HepG2 (cell line): ENCODE data around the gene ALG3. TPM values are rescaled to one million over a fixed set of nuclear protein-coding genes. Genes with fewer than 3 reads are reported as not detected.

Source experiments
- ARNTL ChIP-seq: sonication (generic); formaldehyde crosslinking; IDR thresholded peaks from 2 replicates; pipeline ENCODE4 v1.4.0; 2020; ENCODE audit warnings: mild to moderate bottlenecking, missing genetic modification reagents
- ASH2L ChIP-seq: fragments of 300-600, 200-600 bp; sonication (generic); IDR thresholded peaks from 2 replicates; pipeline ENCODE4 v1.7.0; 2017; ENCODE audit warnings: low read depth, mild to moderate bottlenecking, moderate library complexity, mixed read lengths, low read length; ENCODE audit not compliant: insufficient read length
- BRCA1 ChIP-seq: sonication (generic); formaldehyde crosslinking; IDR thresholded peaks from 2 replicates; pipeline ENCODE4 v1.4.0; 2020; ENCODE audit warnings: missing genetic modification reagents
- CEBPG ChIP-seq: IDR thresholded peaks from 2 replicates; pipeline ENCODE4 v1.6.1; 2016
- GATAD1 ChIP-seq: IDR thresholded peaks from 2 replicates; pipeline ENCODE4 v1.6.1; 2016; ENCODE audit warnings: missing genetic modification reagents, missing compliant biosample characterization
- GTF2F1 ChIP-seq: fragments of 150-350 bp; IDR thresholded peaks from 2 replicates; pipeline ENCODE4 v1.6.1; 2014; ENCODE audit warnings: low read length
- IRF2 ChIP-seq: IDR thresholded peaks from 2 replicates; pipeline ENCODE4 v1.6.1; 2018; ENCODE audit warnings: missing genetic modification reagents, missing compliant biosample characterization
- MED1 ChIP-seq: sonication (generic); formaldehyde crosslinking; IDR thresholded peaks from 2 replicates; pipeline ENCODE4 v1.4.0; 2020; ENCODE audit warnings: missing genetic modification reagents
- NAIF1 ChIP-seq: sonication (generic); formaldehyde crosslinking; IDR thresholded peaks from 2 replicates; pipeline ENCODE4 v1.5.0; 2020; ENCODE audit warnings: mild to moderate bottlenecking, missing genetic modification reagents, borderline replicate concordance
- NFIC ChIP-seq: IDR thresholded peaks from 2 replicates; pipeline ENCODE4 v1.6.1; 2012; ENCODE audit warnings: mild to moderate bottlenecking, low read length, inconsistent platforms
- NR3C1 ChIP-seq: sonication (generic); formaldehyde crosslinking; IDR thresholded peaks from 2 replicates; pipeline ENCODE4 v1.4.0; 2020; ENCODE audit warnings: missing genetic modification reagents
- YY1 ChIP-seq: IDR thresholded peaks from 2 replicates; pipeline ENCODE4 v1.6.1; 2011; ENCODE audit warnings: low read length, low read depth, moderate library complexity, mild to moderate bottlenecking; ENCODE audit not compliant: insufficient read depth, insufficient replicate concordance
- ZNF280B ChIP-seq: sonication (generic); formaldehyde crosslinking; IDR thresholded peaks from 2 replicates; pipeline ENCODE4 v1.5.0; 2020; ENCODE audit warnings: missing genetic modification reagents, mild to moderate bottlenecking, borderline replicate concordance
- ZNF343 ChIP-seq: sonication (generic); formaldehyde crosslinking; IDR thresholded peaks from 2 replicates; pipeline ENCODE4 v1.4.0; 2020; ENCODE audit warnings: mild to moderate bottlenecking, missing genetic modification reagents
- ZNF407 ChIP-seq: sonication (generic); formaldehyde crosslinking; IDR thresholded peaks from one replicate; pipeline ENCODE4 v1.5.1; 2020; ENCODE audit warnings: mild to moderate bottlenecking, missing genetic modification reagents; ENCODE audit errors: not compliant biosample characterization
- ZNF430 ChIP-seq: sonication (generic); formaldehyde crosslinking; IDR thresholded peaks from 2 replicates; pipeline ENCODE4 v1.9.0; 2021; ENCODE audit warnings: mild to moderate bottlenecking, missing genetic modification reagents
- ZNF451 ChIP-seq: sonication (generic); formaldehyde crosslinking; IDR thresholded peaks from 2 replicates; pipeline ENCODE4 v1.5.0; 2020; ENCODE audit warnings: mild to moderate bottlenecking, missing genetic modification reagents
- polyA plus RNA-seq, 8 experiments: library from polyadenylated mRNA; depleted of rRNA in 3 of 8; stranded (reverse) in 7 of 8; unstranded in 1 of 8; fragments of >200 nt; fragmentation: Illumina TruSeq in 4 of 8; extraction: Trizol in 4 of 8; gene quantifications; 2 replicates each; pipeline versions ENCODE4 v1.2.1 to v1.2.3, GENCODE V29; 2011 to 2016; ENCODE audit warnings: low read depth in 4 of 8, missing spikeins in 1 of 8, mixed read lengths in 1 of 8; ENCODE audit not compliant: insufficient read depth in 1 of 8
- total RNA-seq, 5 experiments: library from RNA; depleted of rRNA; stranded (reverse); fragments of >200 nt; fragmentation: Illumina TruSeq; extraction: Trizol; gene quantifications; 2 replicates each; pipeline ENCODE4 v1.2.3, GENCODE V29; 2016; ENCODE audit warnings: low read depth in 1 of 5
- TF ChIP-seq, protein P1 (sequence below): sonication (generic); formaldehyde crosslinking; IDR thresholded peaks from 2 replicates; pipeline ENCODE4 v1.4.0; 2020; ENCODE audit warnings: missing genetic modification reagents

Gene ALG3
- total and polyA plus RNA-seq, 2 of the 13 experiments (the other 11 are each of a cell fraction or from before 2014, with no cell fraction given): 46.6 to 57.1 TPM

DNA sequence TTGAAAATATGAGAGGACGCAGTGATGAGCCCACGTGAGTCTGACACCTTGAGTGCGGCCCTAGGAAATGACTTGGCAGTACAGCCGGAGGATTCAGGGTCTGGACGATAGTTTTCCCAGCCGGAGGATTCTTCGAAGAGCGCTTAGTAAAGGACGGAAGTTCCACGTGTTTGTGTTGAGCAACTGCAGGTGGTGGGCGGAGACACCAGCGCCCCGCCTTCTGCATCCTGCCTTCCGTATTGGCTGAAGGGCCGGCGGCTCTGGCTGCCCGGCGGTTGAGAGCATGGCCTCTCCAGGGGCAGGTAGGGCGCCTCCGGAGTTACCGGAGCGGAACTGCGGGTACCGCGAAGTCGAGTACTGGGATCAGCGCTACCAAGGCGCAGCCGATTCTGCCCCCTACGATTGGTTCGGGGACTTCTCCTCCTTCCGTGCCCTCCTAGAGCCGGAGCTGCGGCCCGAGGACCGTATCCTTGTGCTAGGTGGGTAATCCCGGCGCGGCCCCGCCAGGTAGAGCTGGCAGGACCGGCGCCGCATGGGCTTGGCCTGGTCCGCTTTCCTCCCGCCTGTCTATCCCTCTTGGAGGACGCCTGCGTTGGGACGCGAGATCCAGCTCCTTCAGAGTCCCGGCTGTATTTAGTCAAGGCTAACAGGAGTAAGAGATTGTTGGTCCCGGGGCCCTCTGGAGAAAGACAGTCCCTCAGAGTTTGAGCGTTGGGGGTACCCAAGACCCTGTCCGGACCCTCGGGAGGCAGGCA, 827 bp upstream of the ALG3 start, which contains the start of gene EEF1AKMT4 (continued):
- TF ChIP-seq GATAD1 (CRISPR knock-in tag) (peak; percentile 86), CEBPG (peak; percentile 97), YY1 (peak; percentile 85), NAIF1 (no peak), ARNTL (peak; percentile 87), NR3C1 (no peak), ASH2L (peak; percentile 28), ZNF280B (no peak), ZNF343 (0 out of 2 replicates have a peak, but pooled peaks have one; percentile 1), ZNF451 (CRISPR knock-in tag) (0 out of 2 replicates have a peak, but pooled peaks have one; percentile 56), IRF2 (CRISPR knock-in tag) (peak; percentile 45), NFIC (no peak; the same call in 1 of the 2 replicates), MED1 (CRISPR knock-in tag) (peak; percentile 62), GTF2F1 (no peak), BRCA1 (0 out of 2 replicates have a peak, but pooled peaks have one; percentile 83), ZNF430 (CRISPR knock-in tag) (no peak), ZNF407 (no peak)
- TF ChIP-seq, protein P1, sequence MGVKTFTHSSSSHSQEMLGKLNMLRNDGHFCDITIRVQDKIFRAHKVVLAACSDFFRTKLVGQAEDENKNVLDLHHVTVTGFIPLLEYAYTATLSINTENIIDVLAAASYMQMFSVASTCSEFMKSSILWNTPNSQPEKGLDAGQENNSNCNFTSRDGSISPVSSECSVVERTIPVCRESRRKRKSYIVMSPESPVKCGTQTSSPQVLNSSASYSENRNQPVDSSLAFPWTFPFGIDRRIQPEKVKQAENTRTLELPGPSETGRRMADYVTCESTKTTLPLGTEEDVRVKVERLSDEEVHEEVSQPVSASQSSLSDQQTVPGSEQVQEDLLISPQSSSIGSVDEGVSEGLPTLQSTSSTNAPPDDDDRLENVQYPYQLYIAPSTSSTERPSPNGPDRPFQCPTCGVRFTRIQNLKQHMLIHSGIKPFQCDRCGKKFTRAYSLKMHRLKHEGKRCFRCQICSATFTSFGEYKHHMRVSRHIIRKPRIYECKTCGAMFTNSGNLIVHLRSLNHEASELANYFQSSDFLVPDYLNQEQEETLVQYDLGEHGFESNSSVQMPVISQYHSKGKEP (CRISPR knock-in tag): no peak
